ENCODE data around the gene GRAMD2A. TPM values are rescaled to one million over a fixed set of nuclear protein-coding genes. Genes with fewer than 3 reads are reported as not detected.

GRAMD2A gene
- total and polyA plus RNA-seq, 2 experiments from 2014 or later, result 0.70 to 2.8 TPM

- no peak for TF ChIP-seq REST (IDR thresholded peaks at IDR 0.05; ENCODE audit: unreplicated experiment)
- no peak for TF ChIP-seq EZH2 (IDR thresholded peaks at IDR 0.05; ENCODE audit: low read depth, unreplicated experiment)
- no peak for TF ChIP-seq ZNF331 (CRISPR knock-in tag; IDR thresholded peaks at IDR 0.05; ENCODE audit: low read depth)
- no peak for TF ChIP-seq CREB1 (CRISPR knock-in tag; IDR thresholded peaks at IDR 0.05; ENCODE audit: low read depth)
- TF ChIP-seq ZNF114 (CRISPR knock-in tag; IDR thresholded peaks at IDR 0.05), result no peak
- no peak for TF ChIP-seq NANOG (IDR thresholded peaks at IDR 0.05; ENCODE audit: borderline replicate concordance)
- no peak for TF ChIP-seq POLR2AphosphoS5 (IDR thresholded peaks at IDR 0.05; ENCODE audit: low read depth)
- TF ChIP-seq EZH2phosphoT487 (IDR thresholded peaks at IDR 0.05; ENCODE audit: unreplicated experiment), result no peak
- TF ChIP-seq CTCF (conservative IDR thresholded peaks at IDR 0.05; ENCODE audit: low read depth in 2 of 2), result no peak
Measured at GRCh38 chr15:72168808-72169190, 28.8 kb downstream of the GRAMD2A start (continued).

- Histone ChIP-seq H3K79me2 (replicated peaks; ENCODE audit: insufficient read depth) (no peaks in the 10 kb centered on the region), H3K4me1 (ENCODE audit: insufficient read depth) (no peaks in the 10 kb centered on the region), H3F3A (replicated peaks; ENCODE audit: low read depth) (no peaks in the 10 kb centered on the region), H4K20me1 (replicated peaks; ENCODE audit: insufficient read depth) (no peaks in the 10 kb centered on the region), H3K9me2 (ENCODE audit: insufficient read depth) (0 out of 2 replicates have a peak, but pooled peaks cover 4% of the 10 kb centered on the region), H3K4me3 (no peak overlapping the region), H3K4me2 (no peak overlapping the region), H2AFZ (peak overlapping the region; percentile 66; the same call in 1 of the 2 replicates), H3K27me3 (ENCODE audit: insufficient read depth) (no peaks in the 10 kb centered on the region), H3K36me3 (ENCODE audit: insufficient read depth) (no peaks in the 10 kb centered on the region), H3K27ac (ENCODE audit: low read depth) (no peak overlapping the region)
- Mint-ChIP-seq H3K36me3 (ENCODE audit: low read depth) (no peaks in the 10 kb centered on the region), H3K27me3 (ENCODE audit: insufficient read depth, low read depth, poor library complexity) (peaks cover 4% of the 10 kb centered on the region), H3K9me3 (no peaks in the 10 kb centered on the region), H3K27ac (no peak overlapping the region), H3K4me1 (peaks cover 7% of the 10 kb centered on the region), H3K4me3 (no peak overlapping the region)
- ATAC-seq (peak; percentile 17; the same call in 1 of the 3 replicates), DNase-seq (ENCODE audit: low spot score) (peak; percentile 20)
- TF ChIP-seq POLR2AphosphoS5 (IDR thresholded peaks at IDR 0.05; ENCODE audit: low read depth) (no peak), NANOG (IDR thresholded peaks at IDR 0.05; ENCODE audit: borderline replicate concordance) (no peak), STAT1 (IDR thresholded peaks at IDR 0.05; ENCODE audit: unreplicated experiment) (no peak), ZNF331 (CRISPR knock-in tag; IDR thresholded peaks at IDR 0.05; ENCODE audit: low read depth) (no peak), CTCF (conservative IDR thresholded peaks at IDR 0.05; ENCODE audit: low read depth in 2 of 2) (no peak), CREB1 (CRISPR knock-in tag; IDR thresholded peaks at IDR 0.05; ENCODE audit: low read depth) (no peak), EZH2phosphoT487 (IDR thresholded peaks at IDR 0.05; ENCODE audit: unreplicated experiment) (no peak), REST (IDR thresholded peaks at IDR 0.05; ENCODE audit: unreplicated experiment) (no peak), ZNF114 (CRISPR knock-in tag; IDR thresholded peaks at IDR 0.05) (no peak)
Measured at GRCh38 chr15:72168131-72168807, 29.3 kb downstream of the GRAMD2A start.

Data from GM23338 (cell line).